Right ventricle myocardium inferior (tissue), 1 donor: Measurements from ENCODE around the gene DPAGT1. TPM values are rescaled to one million over a fixed set of nuclear protein-coding genes. Genes with fewer than 3 reads are reported as not detected.
A peak's percentile ranks its signal among the peaks of the same experiment; 100 is the strongest.

ENCODE experiments used
- ATAC-seq: fragments of 200-7000 bp; cut with Tn5 transposase; one replicate; pipeline ENCODE4 v1.9.1; 2020; ENCODE audit warnings: mild to moderate bottlenecking, moderate library complexity
- DNase-seq: peaks from one replicate; pipeline ENCODE4 v3.0.0; 2021; ENCODE audit errors: missing footprints
- intact Hi-C: fragments of 100-400 bp; cut with DNase I; formaldehyde crosslinking; loops from one replicate; pipeline ENCODE4 v1.11.0; 2022
- total RNA-seq: library from RNA; stranded (reverse); fragmentation: NEBNext Ultra II Directional; extraction: Animal tissue kit (Norgen Biotek cat#: 25700); gene quantifications from one replicate; pipeline ENCODE4 v1.2.1, GENCODE V29; 2021
- donor health status: DM: no; HTN: yes; CAD: no; lungs with severe emphysema.

Gene DPAGT1
- total RNA-seq, 1 donor from 2014 or later = 21.1 TPM

- intact Hi-C loops = loop anchor here (5.0 kb wide), 1 partner anchor 174 kb away; the partner anchor contains the start of gene BCL9L
- DNase-seq = no peak
- ATAC-seq = no peak
Observed at GRCh38 chr11:119100994-119101758, 477 bp downstream of the DPAGT1 start.

GRCh38 chr11:119100246-119100970, 1.2 kb downstream of the DPAGT1 start:
- intact Hi-C loops = loop anchor here (5.0 kb wide), 1 partner anchor 173 kb away; the partner anchor contains the start of gene BCL9L
- no peak for ATAC-seq
- no peak for DNase-seq

GRCh38 chr11:119099711-119100110, 1.9 kb downstream of the DPAGT1 start:
- ATAC-seq = no peak
- intact Hi-C loops = loop anchor here (5.0 kb wide), 1 partner anchor 172 kb away; the partner anchor contains the start of gene BCL9L
- no peak for DNase-seq

GRCh38 chr11:119095066-119095880, 6.4 kb downstream of the DPAGT1 start:
- intact Hi-C loops = no loop called here
- DNase-seq = peak; percentile 98
- ATAC-seq = peak; percentile 97

- DNase-seq (peak; percentile 93), ATAC-seq (peak; percentile 85)
- intact Hi-C loops = no loop called here
Observed at GRCh38 chr11:119094816-119095065, 6.9 kb downstream of the DPAGT1 start.

GRCh38 chr11:119093942-119094815, 7.5 kb downstream of the DPAGT1 start:
- ATAC-seq (peak; percentile 17), DNase-seq (peak; percentile 73)
- intact Hi-C loops = no loop called here

- DNase-seq = no peak
- intact Hi-C loops = no loop called here
- ATAC-seq = no peak
Observed at GRCh38 chr11:119092880-119093842, 8.5 kb downstream of the DPAGT1 start.

- no peak for DNase-seq
- ATAC-seq = no peak
- intact Hi-C loops = no loop called here
Observed at GRCh38 chr11:119091966-119092879, 9.4 kb downstream of the DPAGT1 start.

- ATAC-seq (no peak), DNase-seq (no peak)
- intact Hi-C loops = no loop called here
Observed at GRCh38 chr11:119091178-119091577, 10.5 kb downstream of the DPAGT1 start.

GRCh38 chr11:119089319-119089718, 12.3 kb downstream of the DPAGT1 start:
- intact Hi-C loops = no loop called here
- no peak for DNase-seq
- ATAC-seq = no peak

GRCh38 chr11:119088406-119088805, 13.2 kb downstream of the DPAGT1 start:
- intact Hi-C loops = no loop called here
- DNase-seq (no peak), ATAC-seq (no peak)

GRCh38 chr11:119087747-119088241, 13.9 kb downstream of the DPAGT1 start:
- ATAC-seq = no peak
- intact Hi-C loops = no loop called here
- no peak for DNase-seq

GRCh38 chr11:119087123-119087522, 14.5 kb downstream of the DPAGT1 start:
- intact Hi-C loops = no loop called here
- DNase-seq (no peak), ATAC-seq (no peak)

- intact Hi-C loops = loop anchor here (2.0 kb wide), 1 partner anchor 19 kb away; the partner anchor contains the start of gene VPS11
- DNase-seq = peak; percentile 66
- ATAC-seq = peak; percentile 2
Observed at GRCh38 chr11:119085437-119085847, 16.2 kb downstream of the DPAGT1 start.

GRCh38 chr11:119084663-119085436, 16.8 kb downstream of the DPAGT1 start, which contains the start of gene HMBS:
Gene HMBS (plus strand): TSS chr11:119084881. CDS start chr11:119085034, 153 bp downstream.
- intact Hi-C loops = loop anchor here (2.0 kb wide), 1 partner anchor 18 kb away; the partner anchor contains the start of gene VPS11
- DNase-seq (peak; percentile 97), ATAC-seq (peak; percentile 97)
